Liver (tissue), 9 donors: ENCODE measurements around the gene OGFOD3. TPM values are rescaled to one million over a fixed set of nuclear protein-coding genes. Genes with fewer than 3 reads are reported as not detected.

Experiments
- DNase-seq: peaks from one replicate; pipeline ENCODE4 v3.0.0-alpha.2; 2017; ENCODE audit warnings: low spot score
- H3K27ac ChIP-seq, 2 donors: one replicate each; pipeline ENCODE4 v1.7.0; 2013; ENCODE audit warnings: inconsistent platforms in 2 of 2, low read length in 2 of 2, control low read depth in 1 of 2, low read depth in 1 of 2, mild to moderate bottlenecking in 1 of 2
- H3K27me3 ChIP-seq, 4 donors: one replicate each; pipeline versions ENCODE4 v1.6.1 to v1.7.0; 2013; ENCODE audit warnings: low read length in 3 of 4, inconsistent platforms in 1 of 4, mild to moderate bottlenecking in 1 of 4, moderate library complexity in 1 of 4; ENCODE audit not compliant: control insufficient read depth in 4 of 4, insufficient read depth in 4 of 4
- H3K36me3 ChIP-seq, 4 donors: one replicate each; pipeline versions ENCODE4 v1.6.1 to v1.7.0; 2013; ENCODE audit warnings: low read length in 3 of 4, mild to moderate bottlenecking in 3 of 4, low read depth in 1 of 4, moderate library complexity in 1 of 4; ENCODE audit not compliant: control insufficient read depth in 4 of 4, insufficient read depth in 3 of 4
- H3K4me1 ChIP-seq, 4 donors: one replicate each; pipeline versions ENCODE4 v1.6.1 to v1.7.0; 2013; ENCODE audit warnings: low read length in 3 of 4, mild to moderate bottlenecking in 3 of 4, moderate library complexity in 1 of 4; ENCODE audit not compliant: control insufficient read depth in 4 of 4, insufficient read depth in 4 of 4
- H3K4me3 ChIP-seq, 3 donors: one replicate each; pipeline versions ENCODE4 v1.6.1 to v1.7.0; 2013; ENCODE audit warnings: low read length in 3 of 3, control low read depth in 1 of 3, low read depth in 1 of 3, mild to moderate bottlenecking in 1 of 3
- H3K9ac ChIP-seq, 2 donors: one replicate each; pipeline ENCODE4 v1.7.0; 2013; ENCODE audit warnings: low read length in 2 of 2, mild to moderate bottlenecking in 2 of 2, moderate library complexity in 2 of 2, control low read depth in 1 of 2, low read depth in 1 of 2
- H3K9me3 ChIP-seq, 4 donors: one replicate each; pipeline versions ENCODE4 v1.6.1 to v1.7.0; 2013; ENCODE audit warnings: low read length in 3 of 4; ENCODE audit not compliant: control insufficient read depth in 4 of 4
- ATF3 ChIP-seq: IDR thresholded peaks from 2 replicates; pipeline ENCODE4 v1.6.1; 2016; ENCODE audit warnings: antibody characterized with exemption
- EGR1 ChIP-seq, 2 donors: IDR thresholded peaks; 2 replicates each; pipeline ENCODE4 v1.6.1; 2016 to 2018; ENCODE audit warnings: antibody characterized with exemption in 2 of 2, low read depth in 2 of 2
- FOXA1 ChIP-seq: IDR thresholded peaks from 2 replicates; pipeline ENCODE4 v1.6.1; 2016; ENCODE audit warnings: antibody characterized with exemption
- HNF4A ChIP-seq, 2 donors: conservative IDR thresholded peaks; 2 replicates each; pipeline ENCODE4 v1.6.1; 2016; ENCODE audit warnings: antibody characterized with exemption in 2 of 2, mild to moderate bottlenecking in 2 of 2
- HNF4G ChIP-seq: IDR thresholded peaks from 2 replicates; pipeline ENCODE4 v1.6.1; 2016; ENCODE audit warnings: antibody characterized with exemption
- JUND ChIP-seq, 2 donors: IDR thresholded peaks; 2 replicates each; pipeline ENCODE4 v1.6.1; 2016; ENCODE audit warnings: antibody characterized with exemption in 2 of 2
- RAD21 ChIP-seq, 2 donors: IDR thresholded peaks; 2 replicates each; pipeline ENCODE4 v1.6.1; 2016; ENCODE audit warnings: antibody characterized with exemption in 2 of 2, mild to moderate bottlenecking in 2 of 2
- SP1 ChIP-seq: IDR thresholded peaks from 2 replicates; pipeline ENCODE4 v1.6.1; 2018; ENCODE audit warnings: antibody characterized with exemption, mild to moderate bottlenecking
- TAF1 ChIP-seq: conservative IDR thresholded peaks from 2 replicates; pipeline ENCODE4 v1.6.1; 2016; ENCODE audit warnings: antibody characterized with exemption, mild to moderate bottlenecking
- YY1 ChIP-seq: IDR thresholded peaks from 2 replicates; pipeline ENCODE4 v1.6.1; 2016; ENCODE audit warnings: antibody characterized with exemption, mild to moderate bottlenecking
- WGBS: extraction: QIAGEN DNeasy Blood & Tissue Kit; methylation state at CpG from one replicate; pipeline ENCODE4 v1.1.7; 2013; 5-methylcytosine and 5-hydroxymethylcytosine counted together
- polyA plus RNA-seq, 2 donors: library from polyadenylated mRNA; stranded (reverse) in 1 of 2; unstranded in 1 of 2; fragments of 200-250 nt in 1 of 2; fragments of >200 nt in 1 of 2; fragmentation: Nextera tagmentation in 1 of 2; extraction: Ambion mirVana in 1 of 2; gene quantifications; one replicate each; pipeline versions ENCODE4 v1.2.1 to v1.2.3, GENCODE V29; 2013 to 2015
- total RNA-seq, 2 donors: library from RNA; depleted of rRNA; stranded (reverse); fragments of >200 nt; gene quantifications; one replicate each; pipeline ENCODE4 v1.2.3, GENCODE V29; 2014
- TF ChIP-seq, protein P1 (sequence below): IDR thresholded peaks from 2 replicates; pipeline ENCODE4 v1.6.1; 2016; ENCODE audit warnings: antibody characterized with exemption
- TF ChIP-seq, protein P2 (sequence below): IDR thresholded peaks from 2 replicates; pipeline ENCODE4 v1.6.1; 2016; ENCODE audit warnings: antibody characterized with exemption, mild to moderate bottlenecking
- TF ChIP-seq, protein P3 (sequence below): fragments of 150-350 bp; IDR thresholded peaks from 2 replicates; pipeline ENCODE4 v1.5.1; 2017; ENCODE audit warnings: improper control_type of control experiment, low read depth, low read length; ENCODE audit not compliant: missing input control
- donor health status: healthy.
- donor health status: healthy.
- donor health status: healthy.
- donor health status: healthy.
- donor health status: healthy.

Gene OGFOD3
- total and polyA plus RNA-seq, 4 donors: 15.0 to 23.2 (median 18.5) TPM

DNA sequence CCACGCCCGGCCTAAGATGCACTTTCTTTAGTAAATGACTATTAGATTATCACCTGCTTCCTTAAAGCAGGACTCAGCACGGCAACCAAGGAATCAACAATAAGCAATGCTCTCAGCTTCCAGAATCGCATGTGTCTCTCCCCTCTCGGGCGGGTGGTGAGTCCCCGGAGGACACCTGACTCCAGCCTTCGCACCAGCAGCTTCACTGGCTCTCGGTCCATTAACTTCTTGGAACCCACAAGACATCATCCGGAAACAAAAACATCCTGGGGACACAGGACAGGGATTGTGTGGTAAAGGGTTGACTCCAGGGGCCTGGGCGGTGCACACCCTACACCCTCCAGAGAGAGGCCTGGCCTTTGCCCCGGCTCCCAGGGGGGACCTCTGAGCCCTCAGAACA lies 24.1 kb downstream of the OGFOD3 start:
- 97% methylated on average over 12 of the region's 12 CpGs for WGBS

GRCh38 chr17:82392941-82393340 lies 25.4 kb downstream of the OGFOD3 start:
- H3K4me1 ChIP-seq: no peaks in the 10 kb centered on the region
- no peak overlapping the region for H3K27ac ChIP-seq
- H3K4me3 ChIP-seq: no peak overlapping the region
- H3K9ac ChIP-seq: no peak overlapping the region
- 94% methylated on average over 15 of the region's 15 CpGs for WGBS
- no peak for DNase-seq
- no peaks in the 10 kb centered on the region for H3K27me3 ChIP-seq
- H3K9me3 ChIP-seq: no peaks in the 10 kb centered on the region
- peaks cover 0 to 9% (median 6%) of the 10 kb centered on the region in 4 donors for H3K36me3 ChIP-seq
- no peak for TF ChIP-seq FOXA1
- TF ChIP-seq, protein P1, sequence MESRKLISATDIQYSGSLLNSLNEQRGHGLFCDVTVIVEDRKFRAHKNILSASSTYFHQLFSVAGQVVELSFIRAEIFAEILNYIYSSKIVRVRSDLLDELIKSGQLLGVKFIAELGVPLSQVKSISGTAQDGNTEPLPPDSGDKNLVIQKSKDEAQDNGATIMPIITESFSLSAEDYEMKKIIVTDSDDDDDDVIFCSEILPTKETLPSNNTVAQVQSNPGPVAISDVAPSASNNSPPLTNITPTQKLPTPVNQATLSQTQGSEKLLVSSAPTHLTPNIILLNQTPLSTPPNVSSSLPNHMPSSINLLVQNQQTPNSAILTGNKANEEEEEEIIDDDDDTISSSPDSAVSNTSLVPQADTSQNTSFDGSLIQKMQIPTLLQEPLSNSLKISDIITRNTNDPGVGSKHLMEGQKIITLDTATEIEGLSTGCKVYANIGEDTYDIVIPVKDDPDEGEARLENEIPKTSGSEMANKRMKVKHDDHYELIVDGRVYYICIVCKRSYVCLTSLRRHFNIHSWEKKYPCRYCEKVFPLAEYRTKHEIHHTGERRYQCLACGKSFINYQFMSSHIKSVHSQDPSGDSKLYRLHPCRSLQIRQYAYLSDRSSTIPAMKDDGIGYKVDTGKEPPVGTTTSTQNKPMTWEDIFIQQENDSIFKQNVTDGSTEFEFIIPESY: no peak
- TF ChIP-seq SP1: no peak
- TF ChIP-seq YY1: no peak
- TF ChIP-seq, protein P2, sequence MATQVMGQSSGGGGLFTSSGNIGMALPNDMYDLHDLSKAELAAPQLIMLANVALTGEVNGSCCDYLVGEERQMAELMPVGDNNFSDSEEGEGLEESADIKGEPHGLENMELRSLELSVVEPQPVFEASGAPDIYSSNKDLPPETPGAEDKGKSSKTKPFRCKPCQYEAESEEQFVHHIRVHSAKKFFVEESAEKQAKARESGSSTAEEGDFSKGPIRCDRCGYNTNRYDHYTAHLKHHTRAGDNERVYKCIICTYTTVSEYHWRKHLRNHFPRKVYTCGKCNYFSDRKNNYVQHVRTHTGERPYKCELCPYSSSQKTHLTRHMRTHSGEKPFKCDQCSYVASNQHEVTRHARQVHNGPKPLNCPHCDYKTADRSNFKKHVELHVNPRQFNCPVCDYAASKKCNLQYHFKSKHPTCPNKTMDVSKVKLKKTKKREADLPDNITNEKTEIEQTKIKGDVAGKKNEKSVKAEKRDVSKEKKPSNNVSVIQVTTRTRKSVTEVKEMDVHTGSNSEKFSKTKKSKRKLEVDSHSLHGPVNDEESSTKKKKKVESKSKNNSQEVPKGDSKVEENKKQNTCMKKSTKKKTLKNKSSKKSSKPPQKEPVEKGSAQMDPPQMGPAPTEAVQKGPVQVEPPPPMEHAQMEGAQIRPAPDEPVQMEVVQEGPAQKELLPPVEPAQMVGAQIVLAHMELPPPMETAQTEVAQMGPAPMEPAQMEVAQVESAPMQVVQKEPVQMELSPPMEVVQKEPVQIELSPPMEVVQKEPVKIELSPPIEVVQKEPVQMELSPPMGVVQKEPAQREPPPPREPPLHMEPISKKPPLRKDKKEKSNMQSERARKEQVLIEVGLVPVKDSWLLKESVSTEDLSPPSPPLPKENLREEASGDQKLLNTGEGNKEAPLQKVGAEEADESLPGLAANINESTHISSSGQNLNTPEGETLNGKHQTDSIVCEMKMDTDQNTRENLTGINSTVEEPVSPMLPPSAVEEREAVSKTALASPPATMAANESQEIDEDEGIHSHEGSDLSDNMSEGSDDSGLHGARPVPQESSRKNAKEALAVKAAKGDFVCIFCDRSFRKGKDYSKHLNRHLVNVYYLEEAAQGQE: no peak
- no peak for TF ChIP-seq HNF4A (conservative IDR thresholded peaks at IDR 0.05)
- TF ChIP-seq RAD21 (IDR thresholded peaks at IDR 0.05): no peak
- no peak for TF ChIP-seq EGR1 (IDR thresholded peaks at IDR 0.05; ENCODE audit: low read depth in 2 of 2)

More for the DNA sequence above, 24.1 kb downstream of the OGFOD3 start:
- Histone ChIP-seq H3K9me3 (no peaks in the 10 kb centered on the region), H3K4me3 (no peak overlapping the region), H3K27ac (no peak overlapping the region), H3K4me1 (no peaks in the 10 kb centered on the region), H3K36me3 (peaks cover 0 to 9% (median 6%) of the 10 kb centered on the region in 4 donors), H3K9ac (no peak overlapping the region), H3K27me3 (no peaks in the 10 kb centered on the region)
- no peak for DNase-seq
- TF ChIP-seq HNF4G (no peak), EGR1 (IDR thresholded peaks at IDR 0.05; ENCODE audit: low read depth in 2 of 2) (no peak), RAD21 (IDR thresholded peaks at IDR 0.05) (no peak), ATF3 (no peak), TAF1 (no peak), HNF4A (conservative IDR thresholded peaks at IDR 0.05) (no peak), YY1 (no peak), JUND (IDR thresholded peaks at IDR 0.05) (no peak)
- TF ChIP-seq, protein P2: no peak
- TF ChIP-seq, protein P1: no peak
- TF ChIP-seq, protein P3, sequence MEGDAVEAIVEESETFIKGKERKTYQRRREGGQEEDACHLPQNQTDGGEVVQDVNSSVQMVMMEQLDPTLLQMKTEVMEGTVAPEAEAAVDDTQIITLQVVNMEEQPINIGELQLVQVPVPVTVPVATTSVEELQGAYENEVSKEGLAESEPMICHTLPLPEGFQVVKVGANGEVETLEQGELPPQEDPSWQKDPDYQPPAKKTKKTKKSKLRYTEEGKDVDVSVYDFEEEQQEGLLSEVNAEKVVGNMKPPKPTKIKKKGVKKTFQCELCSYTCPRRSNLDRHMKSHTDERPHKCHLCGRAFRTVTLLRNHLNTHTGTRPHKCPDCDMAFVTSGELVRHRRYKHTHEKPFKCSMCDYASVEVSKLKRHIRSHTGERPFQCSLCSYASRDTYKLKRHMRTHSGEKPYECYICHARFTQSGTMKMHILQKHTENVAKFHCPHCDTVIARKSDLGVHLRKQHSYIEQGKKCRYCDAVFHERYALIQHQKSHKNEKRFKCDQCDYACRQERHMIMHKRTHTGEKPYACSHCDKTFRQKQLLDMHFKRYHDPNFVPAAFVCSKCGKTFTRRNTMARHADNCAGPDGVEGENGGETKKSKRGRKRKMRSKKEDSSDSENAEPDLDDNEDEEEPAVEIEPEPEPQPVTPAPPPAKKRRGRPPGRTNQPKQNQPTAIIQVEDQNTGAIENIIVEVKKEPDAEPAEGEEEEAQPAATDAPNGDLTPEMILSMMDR: no peak
